GM12801 (cell line): ENCODE data around the gene FAM228A.

Experiments
- CTCF ChIP-seq: IDR thresholded peaks from one replicate; pipeline ENCODE4 v1.5.1; 2011; ENCODE audit warnings: control low read depth; ENCODE audit not compliant: insufficient read length; ENCODE audit errors: extremely low read depth

The FAM228A gene

GRCh38 chr2:24204505-24204904 lies 29.7 kb downstream of the FAM228A start:
- TF ChIP-seq CTCF = no peak

- TF ChIP-seq CTCF = no peak
Observed at GRCh38 chr2:24205131-24205530, 30.3 kb downstream of the FAM228A start.

GRCh38 chr2:24206242-24206641 lies 31.4 kb downstream of the FAM228A start:
- no peak for TF ChIP-seq CTCF

- TF ChIP-seq CTCF = no peak
Observed at GRCh38 chr2:24206714-24207113, 31.9 kb downstream of the FAM228A start.

GRCh38 chr2:24207359-24207758 lies 32.5 kb downstream of the FAM228A start:
- no peak for TF ChIP-seq CTCF

- TF ChIP-seq CTCF = no peak
Observed at GRCh38 chr2:24208490-24208889, 33.6 kb downstream of the FAM228A start.

GRCh38 chr2:24209389-24210105 lies 34.7 kb downstream of the FAM228A start:
- TF ChIP-seq CTCF = no peak
